HG03064 (cell line): ENCODE results near the gene FSTL4.

Experiments
- ATAC-seq: cut with Tn5 transposase; IDR thresholded peaks from one replicate; pipeline ENCODE4 v1.9.1; 2021; ENCODE audit warnings: low read depth; ENCODE audit not compliant: unreplicated experiment

The FSTL4 gene

GRCh38 chr5:133309984-133310621, 302.2 kb downstream of the FSTL4 start:
- ATAC-seq: no peak

DNA sequence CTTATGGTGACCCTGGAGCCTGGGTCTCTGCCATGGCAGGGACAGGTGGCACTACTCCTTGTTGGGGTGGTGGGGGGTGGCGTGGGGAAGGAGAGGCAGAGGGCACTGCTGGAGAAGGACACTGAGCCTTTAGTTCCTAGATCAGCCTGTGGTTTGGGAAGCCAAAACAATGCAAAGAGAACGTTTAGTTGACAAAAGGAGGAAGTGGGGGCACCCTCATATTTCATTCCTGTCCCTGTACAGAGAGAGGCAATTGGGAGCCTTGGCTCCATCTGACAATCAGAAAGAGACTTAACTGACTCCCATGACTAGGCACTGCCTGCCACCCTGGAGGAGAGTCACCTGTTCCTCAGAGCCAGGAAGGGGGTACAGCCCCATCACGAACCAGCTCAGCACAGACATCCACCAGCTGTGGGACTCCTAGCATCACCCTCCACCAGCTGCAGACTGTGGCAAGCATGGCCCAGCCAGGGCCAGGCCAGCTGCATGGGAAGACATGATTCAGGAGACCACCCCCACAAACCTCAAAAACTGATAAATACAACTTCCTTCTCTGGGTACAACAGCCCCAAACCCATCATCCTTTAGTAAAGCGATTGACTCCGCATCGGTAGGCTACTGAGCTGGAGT, 303.1 kb downstream of the FSTL4 start:
- no peak for ATAC-seq

- ATAC-seq: no peak
Measured at GRCh38 chr5:133307275-133307674, 305.1 kb downstream of the FSTL4 start.

DNA sequence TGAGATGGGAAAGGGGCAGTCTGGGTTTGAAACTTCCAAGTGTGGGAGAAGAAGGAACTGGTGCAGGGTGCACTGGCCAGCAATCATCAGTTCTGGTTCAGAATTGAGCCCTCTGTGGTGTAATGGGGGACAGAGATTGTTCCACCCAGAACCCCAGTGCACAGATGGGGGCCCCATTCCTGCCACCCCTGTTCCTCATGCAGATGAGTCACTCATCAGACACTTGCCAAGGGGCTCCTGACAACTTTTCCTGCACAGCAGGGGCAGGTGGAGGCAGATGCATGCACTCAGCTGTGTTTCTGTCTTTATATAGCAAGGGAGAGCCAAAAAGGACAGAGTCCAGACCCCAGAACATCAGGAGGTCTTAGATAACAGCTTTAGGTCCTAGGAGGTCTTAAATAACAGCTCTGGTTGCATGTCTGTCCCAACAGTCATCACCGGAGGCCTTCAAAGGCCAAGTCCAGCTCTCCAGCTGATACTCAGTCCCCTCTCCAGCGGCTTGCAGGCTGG, 307.6 kb downstream of the FSTL4 start:
- ATAC-seq: no peak

GRCh38 chr5:133304178-133304577, 308.2 kb downstream of the FSTL4 start:
- ATAC-seq: no peak

- no peak for ATAC-seq
Measured at GRCh38 chr5:133303298-133303697, 309.0 kb downstream of the FSTL4 start.

DNA sequence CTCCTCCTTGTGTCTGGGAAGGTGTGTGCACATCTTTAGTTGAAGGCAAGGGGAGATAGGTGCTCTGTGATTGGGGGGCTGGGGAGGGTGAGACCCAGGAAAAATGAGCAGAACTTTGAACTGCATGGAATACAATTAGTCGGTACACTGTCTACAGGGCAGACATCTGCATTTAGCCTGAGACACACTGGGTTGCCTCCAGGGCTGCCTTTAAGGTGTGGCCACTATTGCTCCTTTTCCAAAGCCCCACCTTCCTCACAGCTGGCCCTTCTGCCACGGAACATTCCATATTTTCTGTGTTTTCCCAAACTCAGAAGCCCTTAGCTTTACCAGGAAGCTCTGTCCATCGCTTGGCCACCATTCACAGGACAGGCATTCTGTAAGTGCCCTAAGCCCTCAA, 312.6 kb downstream of the FSTL4 start:
- ATAC-seq: no peak

DNA sequence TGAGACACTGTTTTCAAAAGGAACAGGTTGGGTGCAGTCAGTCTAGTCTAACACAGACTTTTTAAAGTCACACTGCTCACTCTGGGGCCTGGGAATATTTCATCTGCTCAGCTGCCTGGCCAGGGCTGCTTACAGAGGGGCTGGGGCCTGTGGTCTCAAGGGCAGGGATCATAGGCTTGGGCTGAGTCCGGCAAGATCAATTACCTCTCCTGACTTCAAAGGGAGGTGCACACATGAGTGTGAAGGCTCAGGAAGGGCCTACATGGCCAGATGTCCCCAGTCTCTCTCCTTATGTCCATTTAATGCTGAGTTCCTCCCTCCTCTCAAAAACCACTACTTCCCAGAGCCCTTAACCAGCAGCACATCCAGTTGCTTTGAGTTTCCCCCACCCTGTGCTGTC, 313.3 kb downstream of the FSTL4 start:
- no peak for ATAC-seq

DNA sequence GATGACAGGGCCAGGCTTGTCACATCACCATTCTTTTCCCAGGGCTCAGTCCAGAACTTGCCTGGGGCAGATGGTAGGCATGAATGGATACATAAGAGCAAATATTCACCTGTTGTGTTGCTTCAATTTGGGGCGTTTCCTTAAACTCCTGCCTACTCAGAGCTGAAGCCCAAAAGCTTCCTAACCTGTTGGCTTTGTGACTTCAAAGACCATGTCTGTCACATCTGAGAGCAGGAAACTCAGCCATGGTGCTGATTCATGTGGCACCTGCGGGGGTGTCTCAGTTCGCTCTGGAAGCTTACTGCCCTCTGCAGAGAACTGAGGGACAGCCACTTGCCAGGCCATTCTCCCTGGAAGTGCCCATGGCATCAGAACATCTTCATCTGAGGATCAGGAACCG, 313.9 kb downstream of the FSTL4 start:
- ATAC-seq: no peak

DNA sequence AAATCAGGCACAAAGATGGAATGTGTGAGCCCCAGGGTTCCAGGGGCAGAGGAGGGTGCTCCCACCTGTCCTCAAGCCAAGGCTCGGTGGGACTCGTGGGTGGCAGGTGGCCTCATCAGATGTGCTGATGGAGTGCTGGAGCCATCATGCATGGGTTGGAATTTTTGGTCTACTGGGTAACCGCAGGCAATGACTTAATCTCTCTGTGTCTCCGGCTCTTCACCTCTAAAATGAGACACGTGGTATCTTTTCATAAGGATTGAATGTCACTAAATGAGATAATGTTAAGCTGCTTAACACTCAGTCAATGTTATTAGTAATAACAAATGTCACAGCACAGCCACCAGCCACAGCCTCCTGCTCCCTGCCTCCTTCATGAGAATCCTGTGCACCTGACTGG, 315.0 kb downstream of the FSTL4 start:
- ATAC-seq: no peak

GRCh38 chr5:133296624-133297023, 315.7 kb downstream of the FSTL4 start:
- ATAC-seq: no peak

DNA sequence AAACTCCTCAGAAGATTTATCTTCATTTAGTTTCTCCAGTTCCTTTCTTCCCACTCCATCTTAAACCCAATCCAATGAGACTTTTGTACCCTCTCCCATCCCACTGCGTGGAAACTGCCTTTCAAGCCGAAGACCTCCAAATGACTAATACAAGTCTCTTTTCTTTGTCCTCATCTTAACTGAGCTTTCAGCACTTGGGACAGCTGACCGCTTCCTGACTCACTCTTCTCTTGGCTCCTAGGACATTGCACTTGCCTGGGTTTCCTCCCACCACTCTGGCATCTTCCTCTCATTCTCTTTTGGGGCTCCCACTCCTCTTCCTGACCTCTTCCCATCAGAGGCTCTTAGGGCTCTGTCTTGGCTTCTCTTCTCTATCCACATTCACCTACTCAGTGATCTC, 316.8 kb downstream of the FSTL4 start:
- no peak for ATAC-seq

DNA sequence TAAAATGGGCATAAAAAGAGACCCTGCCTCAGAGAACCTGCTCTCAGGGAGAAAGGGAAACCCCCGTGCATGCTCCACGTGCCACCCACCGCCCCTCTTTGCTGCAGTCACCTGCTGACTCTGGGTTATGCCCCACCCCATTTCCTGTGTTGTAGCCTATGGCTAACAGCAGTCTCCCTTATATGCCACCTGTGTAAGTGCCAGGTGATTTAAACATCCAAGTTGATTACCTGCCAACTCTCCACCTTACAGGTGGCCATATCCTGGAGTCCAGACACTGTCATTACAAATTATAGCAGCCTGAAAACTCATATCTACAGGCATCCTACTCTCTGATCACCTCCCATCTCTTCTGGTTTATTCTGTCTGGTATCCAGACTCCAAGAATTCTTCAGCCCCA, 318.0 kb downstream of the FSTL4 start:
- no peak for ATAC-seq

- no peak for ATAC-seq
Measured at GRCh38 chr5:133293960-133294359, 318.4 kb downstream of the FSTL4 start.

DNA sequence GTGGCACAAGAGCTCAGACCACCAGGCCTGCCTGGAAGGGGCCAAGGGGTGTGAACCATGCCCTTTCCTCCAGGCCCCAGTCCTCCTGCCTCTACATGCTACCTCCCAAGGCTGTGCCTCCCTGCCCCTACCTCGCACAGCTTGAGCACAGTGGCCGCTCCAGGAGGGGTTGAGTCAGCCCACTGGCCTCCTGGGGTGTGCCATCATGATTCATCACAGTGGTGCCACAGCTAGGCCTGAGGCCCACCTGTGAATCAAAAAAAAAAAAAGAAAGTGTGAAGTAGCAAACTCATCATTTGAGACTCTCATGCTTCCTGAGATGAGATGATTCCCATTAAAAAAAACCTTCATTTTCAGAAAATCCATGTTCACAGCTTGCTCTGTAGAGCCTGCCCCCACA, 320.0 kb downstream of the FSTL4 start:
- ATAC-seq: no peak

- no peak for ATAC-seq
Measured at GRCh38 chr5:133291524-133291923, 320.8 kb downstream of the FSTL4 start.

DNA sequence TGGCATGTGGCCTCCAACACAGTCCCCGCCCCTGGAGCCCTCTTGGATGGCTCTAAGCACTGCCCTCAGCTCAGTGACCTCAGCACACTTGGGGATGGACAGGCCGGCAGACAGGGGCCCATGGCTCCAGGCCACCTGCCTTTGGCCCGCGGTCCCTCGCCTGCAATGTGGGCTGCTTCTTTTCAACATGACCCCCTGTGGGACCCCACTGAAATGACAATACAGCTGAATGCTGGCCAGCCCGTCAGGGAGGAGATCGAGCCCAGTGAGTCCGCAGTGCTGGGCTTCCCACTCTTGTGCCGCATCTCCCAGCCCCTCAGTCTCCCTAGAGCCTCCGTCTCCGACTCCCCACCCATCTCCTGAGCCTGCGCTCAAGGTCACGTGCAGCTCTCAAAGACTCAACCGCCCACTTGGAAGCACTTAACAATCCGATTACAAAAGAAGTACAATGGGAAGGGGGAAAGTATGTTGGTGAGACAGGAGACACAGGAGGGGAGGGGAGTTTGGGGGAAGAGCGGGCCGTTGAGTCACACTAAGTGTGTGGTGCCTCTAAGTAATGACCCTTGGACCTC, 321.6 kb downstream of the FSTL4 start:
- no peak for ATAC-seq

DNA sequence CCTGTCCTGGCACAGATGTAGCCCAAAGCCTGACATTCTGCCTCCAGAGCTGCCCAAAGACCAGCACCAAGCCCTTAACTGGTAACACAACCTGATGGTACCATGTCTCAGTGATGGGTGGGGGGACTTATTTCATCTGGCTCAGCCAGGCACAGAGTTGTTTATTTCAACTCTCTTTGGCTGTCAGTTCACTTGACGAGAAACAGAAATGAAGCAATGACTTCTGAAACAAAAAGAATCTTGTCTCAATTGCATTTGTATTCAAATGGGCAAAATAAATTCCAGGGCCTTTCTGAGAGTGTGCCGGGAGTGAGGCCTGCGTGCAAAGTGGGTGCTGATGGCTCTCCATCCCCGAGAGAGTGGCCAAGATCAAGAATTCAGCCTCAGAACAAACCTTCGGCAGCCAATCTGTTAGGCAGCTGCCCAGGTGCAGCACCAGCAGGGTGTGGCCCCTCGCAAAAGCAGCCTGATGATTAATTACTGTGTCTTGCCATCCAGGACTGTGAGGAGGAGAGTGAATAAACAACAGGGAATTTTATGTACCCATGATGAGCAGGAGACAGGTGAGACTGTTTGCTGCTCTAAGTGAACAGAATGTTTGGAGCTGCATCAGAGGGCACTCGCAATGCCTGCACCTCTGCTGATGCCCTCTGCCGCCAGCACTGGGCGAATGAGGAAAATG, 322.5 kb downstream of the FSTL4 start:
- ATAC-seq: no peak

DNA sequence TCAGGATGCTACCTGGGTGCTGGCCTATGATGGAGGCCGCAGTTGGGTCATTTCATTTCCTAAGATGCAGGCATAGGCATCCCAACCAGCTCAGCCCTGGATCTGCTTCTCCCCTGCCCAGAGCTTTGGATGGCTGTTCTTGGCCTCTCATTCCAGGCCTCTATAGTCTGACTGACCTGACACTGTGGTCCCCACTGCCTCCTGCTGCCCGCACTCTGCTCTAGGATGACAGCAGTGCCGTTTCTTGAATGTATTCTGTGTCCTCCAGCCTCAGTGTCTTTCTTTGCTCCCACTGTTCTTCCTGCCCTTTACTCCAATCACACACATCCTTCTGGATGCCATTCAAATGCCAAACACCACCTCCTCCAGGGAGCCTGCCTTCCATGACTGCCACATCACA, 324.8 kb downstream of the FSTL4 start:
- no peak for ATAC-seq

DNA sequence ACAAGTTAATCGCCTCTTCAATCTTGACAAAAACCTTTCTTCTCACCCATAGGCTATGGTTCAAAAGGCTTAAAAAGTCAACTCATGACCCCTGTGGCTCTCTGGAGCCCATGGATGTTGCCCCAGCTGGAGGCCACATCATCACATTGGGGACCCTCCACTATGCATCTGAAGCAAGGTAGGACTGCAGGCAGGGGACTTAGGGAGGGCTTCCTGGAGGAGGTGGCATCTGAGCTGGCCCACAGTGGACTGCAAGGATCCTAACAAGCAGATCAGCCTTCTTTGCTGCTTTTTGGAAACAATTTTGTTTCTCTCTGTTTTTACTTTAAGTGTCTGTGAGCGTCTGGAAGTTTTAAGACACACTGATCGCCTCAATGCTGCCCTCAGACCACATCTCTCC, 325.9 kb downstream of the FSTL4 start:
- ATAC-seq: no peak

- no peak for ATAC-seq
Measured at GRCh38 chr5:133285583-133286021, 326.7 kb downstream of the FSTL4 start.
